T-helper 1 cell treated with Interleukin-12 subunit alpha and Interleukin-12 subunit beta and Interleukin-4 antibody, amounts not matched to agents 30 μg/mL and 1 μg/mL, for 36 hours (primary cell): ENCODE data around the gene WAC.
A peak's percentile ranks its signal among the peaks of the same experiment; 100 is the strongest.
"Not testable (repeated sequence)": the region's sequence is repeated elsewhere in the genome, so short reads cannot be mapped to it uniquely, and the experiment has no call there.

Experiments
- H3K27ac Mint-ChIP-seq: one replicate; pipeline ENCODE4 v1.8.0; 2021; ENCODE audit warnings: mild to moderate bottlenecking, mixed read lengths
- H3K27me3 Mint-ChIP-seq: one replicate; pipeline ENCODE4 v1.8.0; 2021; ENCODE audit warnings: low read depth, mixed read lengths
- H3K36me3 Mint-ChIP-seq: one replicate; pipeline ENCODE4 v1.8.0; 2021; ENCODE audit warnings: low read depth, mixed read lengths
- H3K4me1 Mint-ChIP-seq: one replicate; pipeline ENCODE4 v1.8.0; 2021; ENCODE audit warnings: low read depth, mixed read lengths
- H3K4me3 Mint-ChIP-seq: one replicate; pipeline ENCODE4 v1.8.0; 2021; ENCODE audit warnings: mild to moderate bottlenecking, moderate library complexity, mixed read lengths
- H3K9me3 Mint-ChIP-seq: one replicate; pipeline ENCODE4 v1.8.0; 2021; ENCODE audit warnings: mixed read lengths

The WAC gene

DNA sequence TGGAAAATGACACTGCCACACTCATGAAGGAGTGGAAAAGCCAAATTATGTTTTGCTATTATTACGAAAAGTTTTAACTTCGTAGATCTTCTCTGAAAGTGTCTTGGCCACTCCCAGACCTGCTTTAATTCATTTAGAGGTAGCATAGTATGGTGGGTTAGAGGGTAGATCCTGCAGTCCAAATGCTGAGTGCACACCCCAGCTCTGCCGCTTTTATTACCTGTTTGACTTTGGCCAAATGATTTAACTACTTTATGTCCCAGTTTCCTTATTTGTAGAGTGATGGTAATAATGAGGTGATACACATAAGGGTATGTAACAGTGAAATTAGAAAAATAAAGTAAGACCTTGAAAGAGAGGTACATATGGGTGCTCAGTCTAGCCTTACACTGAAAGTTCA is 23.6 kb upstream of the WAC start:
- H3K27ac Mint-ChIP-seq, result no peak overlapping the region
- H3K36me3 Mint-ChIP-seq, result no peaks in the 10 kb centered on the region
- H3K27me3 Mint-ChIP-seq, result peaks cover 19% of the 10 kb centered on the region
- H3K4me1 Mint-ChIP-seq, result no peaks in the 10 kb centered on the region
- H3K9me3 Mint-ChIP-seq, result no peaks in the 10 kb centered on the region
- H3K4me3 Mint-ChIP-seq, result no peak overlapping the region

DNA sequence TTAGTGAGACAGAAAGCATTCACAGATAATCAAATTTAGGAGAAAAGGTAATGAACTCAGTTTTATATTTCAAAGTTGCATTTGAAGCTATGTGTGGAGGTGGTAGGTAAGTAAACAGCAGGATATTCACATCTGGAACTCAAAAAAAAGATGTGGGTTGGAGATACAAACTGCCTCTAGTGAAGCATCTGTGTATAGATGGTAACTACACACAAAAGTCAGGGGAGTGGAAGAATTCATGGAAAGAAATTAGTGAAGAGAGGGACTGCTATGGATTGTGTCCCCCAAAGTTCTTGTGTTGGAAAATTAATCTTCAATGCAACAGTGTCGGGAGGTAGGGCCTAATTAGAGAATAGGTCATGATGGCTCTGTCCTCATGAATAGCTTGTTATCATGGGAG is 18.3 kb upstream of the WAC start:
- H3K4me3 Mint-ChIP-seq, result no peak overlapping the region
- no peaks in the 10 kb centered on the region for H3K9me3 Mint-ChIP-seq
- H3K27ac Mint-ChIP-seq, result no peak overlapping the region
- H3K36me3 Mint-ChIP-seq, result no peaks in the 10 kb centered on the region
- H3K27me3 Mint-ChIP-seq, result peaks cover 32% of the 10 kb centered on the region
- H3K4me1 Mint-ChIP-seq, result peaks cover 2% of the 10 kb centered on the region

DNA sequence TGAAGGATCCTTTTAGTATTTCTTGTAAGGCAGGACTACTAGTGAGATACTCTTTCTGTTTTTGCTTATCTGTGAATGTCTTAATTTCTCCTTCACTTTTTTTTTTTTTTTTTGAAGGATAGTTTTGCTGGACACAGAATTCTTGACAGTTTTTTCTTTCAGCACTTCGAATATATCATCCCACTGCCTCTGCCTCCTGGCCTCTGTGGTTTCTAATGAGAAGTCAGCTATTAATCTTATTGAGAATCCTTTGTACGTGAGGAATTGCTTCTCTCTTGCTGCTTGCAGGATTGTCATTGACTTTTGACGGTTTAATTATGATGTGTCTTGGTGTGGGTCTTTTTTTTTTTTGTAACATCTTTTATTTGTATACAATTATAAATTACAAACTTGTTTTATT is 12.6 kb upstream of the WAC start:
- H3K4me3 Mint-ChIP-seq, result no peak overlapping the region
- peaks cover 5% of the 10 kb centered on the region for H3K4me1 Mint-ChIP-seq
- peaks cover 22% of the 10 kb centered on the region for H3K9me3 Mint-ChIP-seq
- peaks cover 12% of the 10 kb centered on the region for H3K27me3 Mint-ChIP-seq
- peaks cover 21% of the 10 kb centered on the region for H3K36me3 Mint-ChIP-seq
- no peak overlapping the region for H3K27ac Mint-ChIP-seq

DNA sequence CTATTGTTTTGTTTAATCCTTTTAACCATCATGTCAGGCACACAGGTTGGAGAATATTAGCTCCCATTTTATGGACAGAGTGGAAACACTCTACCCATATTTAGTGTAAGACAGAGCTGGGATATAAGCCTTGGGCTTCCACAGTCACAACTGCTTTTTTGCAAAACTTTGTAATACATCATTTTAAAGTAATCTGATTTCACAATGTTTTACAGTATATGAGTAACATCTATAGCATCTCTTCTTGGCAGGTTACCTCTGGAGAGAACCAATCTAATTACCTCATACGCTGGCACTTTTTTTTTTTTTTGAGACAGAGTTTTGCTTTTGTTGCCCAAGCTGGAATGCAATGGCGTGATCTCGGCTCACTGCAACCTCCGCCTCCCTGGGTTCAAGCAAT is 12.1 kb upstream of the WAC start:
- H3K36me3 Mint-ChIP-seq, result peaks cover 25% of the 10 kb centered on the region
- peaks cover 24% of the 10 kb centered on the region for H3K9me3 Mint-ChIP-seq
- H3K27ac Mint-ChIP-seq, H3K27me3 Mint-ChIP-seq, H3K4me1 Mint-ChIP-seq, H3K4me3 Mint-ChIP-seq: not testable (repeated sequence)

DNA sequence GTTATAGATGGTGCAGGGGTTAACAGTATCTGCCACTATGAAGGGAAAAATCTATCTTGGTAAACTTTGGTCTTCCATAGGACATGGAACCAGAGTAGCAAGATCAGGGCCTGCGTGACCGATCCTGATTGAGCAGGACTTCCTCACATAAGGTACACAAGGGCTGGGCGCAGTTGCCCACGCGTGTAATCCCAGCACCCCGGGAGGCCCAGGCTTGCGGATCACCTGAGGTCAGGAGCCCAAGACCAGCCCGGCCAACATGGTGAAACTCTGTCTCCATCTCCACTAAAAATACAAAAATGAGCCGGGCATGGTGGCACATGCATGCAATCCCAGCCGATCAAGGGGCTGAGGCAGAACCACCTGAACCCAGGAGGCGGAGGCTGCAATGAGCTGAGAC is 11.0 kb upstream of the WAC start:
- H3K27me3 Mint-ChIP-seq, H3K4me1 Mint-ChIP-seq, H3K27ac Mint-ChIP-seq, H3K4me3 Mint-ChIP-seq: not testable (repeated sequence)
- peaks cover 31% of the 10 kb centered on the region for H3K9me3 Mint-ChIP-seq
- peaks cover 35% of the 10 kb centered on the region for H3K36me3 Mint-ChIP-seq

- Mint-ChIP-seq H3K27me3 (no peaks in the 10 kb centered on the region), H3K4me3 (no peak overlapping the region), H3K27ac (no peak overlapping the region), H3K4me1 (peaks cover 3% of the 10 kb centered on the region), H3K9me3 (peaks cover 31% of the 10 kb centered on the region), H3K36me3 (peaks cover 37% of the 10 kb centered on the region)
These were observed 9.1 kb upstream of the WAC start for GRCh38 chr10:28523725-28524252.

DNA sequence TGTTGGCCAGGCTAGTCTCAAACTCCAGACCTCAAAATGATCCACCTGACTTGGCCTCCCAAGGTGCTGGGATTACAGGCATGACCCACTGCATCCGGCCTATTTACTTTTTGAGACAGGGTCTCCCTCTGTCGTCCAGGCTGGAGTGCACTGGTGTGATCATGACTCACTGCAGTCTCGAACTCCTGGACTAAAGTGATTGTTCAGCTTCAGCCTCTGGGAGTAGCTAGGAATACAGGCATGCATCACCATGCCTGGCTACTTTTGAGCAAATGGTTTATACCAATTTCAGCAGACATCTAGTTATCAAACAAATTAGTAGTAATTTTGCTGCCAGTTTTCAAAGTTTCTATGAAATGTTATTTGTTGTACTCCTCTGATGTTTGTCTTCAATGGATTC is 2.2 kb upstream of the WAC start:
- Mint-ChIP-seq H3K9me3 (peaks cover 7% of the 10 kb centered on the region), H3K27me3 (no peaks in the 10 kb centered on the region), H3K4me1 (peaks cover 35% of the 10 kb centered on the region), H3K36me3 (peaks cover 49% of the 10 kb centered on the region), H3K4me3 (peak overlapping the region; percentile 92), H3K27ac (peak overlapping the region; percentile 96)

DNA sequence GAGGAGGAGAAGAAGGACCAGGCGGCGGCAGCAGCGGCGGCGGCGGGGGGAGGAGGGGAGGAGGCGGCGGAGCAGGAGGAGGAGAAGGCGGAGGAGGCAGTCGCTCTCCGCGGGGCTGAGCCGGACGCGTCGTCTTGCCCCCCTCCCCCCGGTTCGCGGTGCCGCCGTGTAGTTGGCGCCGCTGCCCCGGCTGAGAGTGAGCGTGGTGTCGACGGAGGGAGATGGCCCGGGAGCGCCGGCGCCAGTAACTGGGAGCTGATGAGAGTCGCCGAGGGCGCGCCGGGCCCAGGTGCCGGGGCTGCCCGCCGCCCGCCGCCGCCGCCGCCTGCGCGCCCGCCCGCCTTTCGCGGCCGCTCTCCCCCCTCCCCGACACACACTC is 257 bp downstream of the WAC start:
- H3K36me3 Mint-ChIP-seq, result peaks cover 56% of the 10 kb centered on the region
- H3K9me3 Mint-ChIP-seq, result no peaks in the 10 kb centered on the region
- H3K4me3 Mint-ChIP-seq, result peak overlapping the region; percentile 98
- H3K27ac Mint-ChIP-seq, result peak overlapping the region; percentile 100
- H3K27me3 Mint-ChIP-seq, result no peaks in the 10 kb centered on the region
- peaks cover 50% of the 10 kb centered on the region for H3K4me1 Mint-ChIP-seq

DNA sequence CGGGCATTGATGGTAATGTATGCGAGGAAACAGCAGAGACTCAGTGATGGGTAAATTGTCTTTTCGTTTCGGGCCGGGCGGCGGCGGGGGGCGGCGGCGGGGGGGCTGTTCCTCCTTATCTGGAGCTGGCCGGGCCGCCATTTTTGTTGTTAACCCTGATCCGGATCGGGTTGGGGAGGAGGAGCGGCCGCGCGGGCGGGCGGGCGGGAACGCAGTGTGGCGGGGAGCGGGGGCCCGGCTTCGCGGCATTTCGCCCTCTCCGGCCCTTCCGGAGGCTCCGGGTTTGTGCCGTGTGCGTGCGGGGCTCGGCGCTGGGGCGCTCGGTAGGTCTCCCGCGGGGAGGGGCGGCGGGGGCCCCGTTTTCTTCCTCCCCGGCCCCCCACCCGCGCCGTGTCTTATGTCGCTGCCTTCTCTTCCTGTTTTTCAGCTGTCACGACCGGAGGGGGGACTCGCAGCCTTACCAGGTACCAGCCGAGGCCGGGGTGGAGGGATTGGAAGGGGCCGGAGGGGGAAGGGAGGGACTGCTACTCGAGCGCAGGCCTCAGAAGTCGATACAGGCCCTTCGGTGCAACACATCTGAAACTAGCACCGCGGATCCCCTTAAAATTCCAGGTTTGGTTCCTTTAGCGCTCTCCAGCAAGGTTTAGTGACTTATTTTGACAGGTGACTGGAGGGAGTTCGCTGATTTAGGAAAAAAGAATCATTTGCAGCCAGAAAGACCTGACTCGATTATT is 820 bp downstream of the WAC start:
- no peaks in the 10 kb centered on the region for H3K9me3 Mint-ChIP-seq
- H3K4me1 Mint-ChIP-seq, result peaks cover 52% of the 10 kb centered on the region
- H3K27me3 Mint-ChIP-seq, result no peaks in the 10 kb centered on the region
- peak overlapping the region; percentile 98 for H3K4me3 Mint-ChIP-seq
- peak overlapping the region; percentile 88 for H3K27ac Mint-ChIP-seq
- peaks cover 58% of the 10 kb centered on the region for H3K36me3 Mint-ChIP-seq

DNA sequence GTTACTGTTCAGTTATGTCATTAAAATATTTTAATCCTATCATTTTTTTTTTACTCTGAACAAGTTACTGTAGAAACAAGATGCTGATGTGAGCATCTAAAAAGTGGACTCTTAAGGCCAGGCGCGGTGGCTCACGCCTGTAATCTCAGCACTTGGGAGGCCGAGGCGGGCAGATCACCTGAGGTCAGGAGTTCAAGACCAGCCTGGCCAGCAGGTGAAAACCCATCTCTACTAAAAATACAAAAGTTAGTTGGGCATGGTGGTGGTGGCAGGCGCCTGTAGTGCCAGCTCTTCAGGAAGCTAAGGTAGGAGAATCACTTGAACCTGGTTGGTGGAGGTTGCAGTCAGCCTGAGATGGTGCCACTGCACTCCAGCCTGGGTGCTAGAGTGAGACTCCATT is 2.9 kb downstream of the WAC start:
- peaks cover 44% of the 10 kb centered on the region for H3K4me1 Mint-ChIP-seq
- H3K9me3 Mint-ChIP-seq, result no peaks in the 10 kb centered on the region
- H3K27ac Mint-ChIP-seq, result no peak overlapping the region
- no peak overlapping the region for H3K4me3 Mint-ChIP-seq
- no peaks in the 10 kb centered on the region for H3K27me3 Mint-ChIP-seq
- H3K36me3 Mint-ChIP-seq, result peaks cover 49% of the 10 kb centered on the region

GRCh38 chr10:28538595-28538994 is 5.7 kb downstream of the WAC start:
- Mint-ChIP-seq H3K4me1 (peaks cover 53% of the 10 kb centered on the region), H3K4me3 (no peak overlapping the region), H3K27me3 (no peaks in the 10 kb centered on the region), H3K36me3 (peaks cover 60% of the 10 kb centered on the region), H3K27ac (no peak overlapping the region), H3K9me3 (no peaks in the 10 kb centered on the region)

GRCh38 chr10:28540145-28540544 is 7.2 kb downstream of the WAC start:
- no peak overlapping the region for H3K27ac Mint-ChIP-seq
- H3K36me3 Mint-ChIP-seq, result peaks cover 48% of the 10 kb centered on the region
- no peak overlapping the region for H3K4me3 Mint-ChIP-seq
- H3K27me3 Mint-ChIP-seq, result no peaks in the 10 kb centered on the region
- peaks cover 48% of the 10 kb centered on the region for H3K4me1 Mint-ChIP-seq
- no peaks in the 10 kb centered on the region for H3K9me3 Mint-ChIP-seq

DNA sequence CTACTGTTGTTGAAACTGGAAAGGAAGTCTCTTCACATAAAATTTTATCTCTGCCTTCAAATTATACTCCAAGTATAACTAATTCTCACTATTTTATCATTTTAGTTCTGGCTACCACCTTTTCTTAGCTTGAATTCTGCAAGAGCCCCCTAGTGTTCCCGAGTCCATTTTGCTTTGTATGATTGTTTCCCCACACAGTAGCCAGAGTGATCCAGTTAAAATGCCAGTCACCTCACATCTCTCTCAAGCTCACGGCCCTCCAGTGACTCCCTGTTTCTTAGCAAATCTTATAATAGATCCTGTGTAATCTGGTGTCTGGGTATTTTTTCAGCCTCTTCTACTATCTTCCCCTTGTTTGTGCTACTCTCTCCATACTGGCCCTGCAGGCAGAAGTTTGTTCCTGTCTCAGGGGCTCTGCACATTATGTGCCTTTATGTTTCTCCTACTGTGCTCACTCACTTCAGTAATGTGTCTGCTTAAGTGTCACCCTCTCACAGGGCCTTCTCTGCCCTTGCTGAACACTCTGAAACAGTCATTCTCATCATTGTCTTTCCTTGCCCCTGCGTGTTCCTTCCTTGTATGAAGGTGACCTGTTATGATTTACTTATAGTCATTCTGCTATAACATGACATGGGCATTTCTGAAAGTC is 8.9 kb downstream of the WAC start:
- Mint-ChIP-seq H3K27me3 (no peaks in the 10 kb centered on the region), H3K4me1 (peaks cover 43% of the 10 kb centered on the region), H3K36me3 (peaks cover 40% of the 10 kb centered on the region), H3K4me3 (no peak overlapping the region), H3K27ac (peak overlapping the region; percentile 24), H3K9me3 (no peaks in the 10 kb centered on the region)

GRCh38 chr10:28542728-28543127 is 9.8 kb downstream of the WAC start:
- H3K27ac Mint-ChIP-seq, result no peak overlapping the region
- H3K9me3 Mint-ChIP-seq, result no peaks in the 10 kb centered on the region
- peaks cover 35% of the 10 kb centered on the region for H3K4me1 Mint-ChIP-seq
- H3K27me3 Mint-ChIP-seq, result no peaks in the 10 kb centered on the region
- H3K4me3 Mint-ChIP-seq, result no peak overlapping the region
- peaks cover 31% of the 10 kb centered on the region for H3K36me3 Mint-ChIP-seq

- H3K27ac Mint-ChIP-seq, result no peak overlapping the region
- peaks cover 28% of the 10 kb centered on the region for H3K36me3 Mint-ChIP-seq
- H3K4me3 Mint-ChIP-seq, result no peak overlapping the region
- peaks cover 36% of the 10 kb centered on the region for H3K4me1 Mint-ChIP-seq
- H3K9me3 Mint-ChIP-seq, result no peaks in the 10 kb centered on the region
- H3K27me3 Mint-ChIP-seq, result no peaks in the 10 kb centered on the region
These were observed 11.1 kb downstream of the WAC start for GRCh38 chr10:28544058-28544457.
